Heart left ventricle (tissue), 16 donors: Measurements from ENCODE around the gene C10orf120. TPM values are rescaled to one million over a fixed set of nuclear protein-coding genes. Genes with fewer than 3 reads are reported as not detected.
A peak's percentile ranks its signal among the peaks of the same experiment; 100 is the strongest.

ENCODE experiments used
- ATAC-seq, 4 donors: fragments of 200-7000 bp; cut with Tn5 transposase; one replicate each; pipeline ENCODE4 v1.9.1; 2020 to 2022; ENCODE audit warnings: moderate library complexity in 4 of 4, mild to moderate bottlenecking in 3 of 4, moderate number of reproducible peaks in 1 of 4
- DNase-seq, 5 donors: peaks; one replicate each; pipeline ENCODE4 v3.0.0-alpha.2; 2020
- H3K27ac ChIP-seq, 12 donors: fragments of 200-600 bp; sonication (generic) in 4 of 12; one replicate each; pipeline versions ENCODE4 v1.5.0 to v1.8.0; 2016 to 2022; ENCODE audit warnings: mild to moderate bottlenecking in 2 of 12
- H3K27me3 ChIP-seq, 9 donors: fragments of 200-600 bp; sonication (generic) in 2 of 9; one replicate each; pipeline versions ENCODE4 v1.5.1 to v1.8.0; 2016 to 2022; ENCODE audit warnings: mild to moderate bottlenecking in 3 of 9
- H3K36me3 ChIP-seq, 9 donors: fragments of 200-600 bp; sonication (generic) in 2 of 9; one replicate each; pipeline versions ENCODE4 v1.5.0 to v1.8.0; 2018 to 2022; ENCODE audit warnings: mild to moderate bottlenecking in 2 of 9
- H3K4me1 ChIP-seq, 12 donors: fragments of 200-600 bp; sonication (generic) in 4 of 12; one replicate each; pipeline versions ENCODE4 v1.5.0 to v1.8.0; 2016 to 2022; ENCODE audit warnings: mild to moderate bottlenecking in 3 of 12
- H3K4me3 ChIP-seq, 12 donors: fragments of 200-600 bp; sonication (generic) in 4 of 12; one replicate each; pipeline versions ENCODE4 v1.5.0 to v1.8.0; 2017 to 2022; ENCODE audit warnings: mild to moderate bottlenecking in 9 of 12, moderate library complexity in 4 of 12
- H3K9me3 ChIP-seq, 12 donors: fragments of 200-600 bp; sonication (generic) in 4 of 12; one replicate each; pipeline versions ENCODE4 v1.5.0 to v1.8.0; 2016 to 2022; ENCODE audit warnings: mild to moderate bottlenecking in 1 of 12
- POLR2A ChIP-seq, 2 donors: fragments of 450-650 bp; IDR thresholded peaks; one replicate each; pipeline ENCODE4 v1.6.1; 2017; ENCODE audit warnings: antibody characterized with exemption in 2 of 2, mild to moderate bottlenecking in 2 of 2, moderate library complexity in 2 of 2
- WGBS, 4 donors: extraction: QIAGEN DNeasy Blood & Tissue Kit in 2 of 4; methylation state at CpG; one replicate each; pipeline versions ENCODE4 v1.1.5 to v1.1.7; 2013 to 2018; 5-methylcytosine and 5-hydroxymethylcytosine counted together
- intact Hi-C, 10 donors: fragments of 100-400 bp; cut with DNase I; formaldehyde crosslinking; loops; one replicate each; pipeline versions ENCODE4 v1.11.1 to v1.14.2; 2022
- polyA plus RNA-seq, 2 donors: library from polyadenylated mRNA; stranded (reverse); fragments of 200-250 nt; gene quantifications; one replicate each; pipeline ENCODE4 v1.2.3, GENCODE V29; 2013
- total RNA-seq, 9 donors: library from RNA; depleted of rRNA in 2 of 9; stranded (reverse); fragments of >200 nt in 2 of 9; fragmentation: NEBNext Ultra II Directional in 3 of 9; extraction: Animal tissue kit (Norgen Biotek cat#: 25700) in 3 of 9; gene quantifications; one replicate each; pipeline versions ENCODE4 v1.1.0 to v1.2.4, GENCODE V29; 2016 to 2023
- TF ChIP-seq, protein P1 (sequence below), 12 donors: fragments of 200-600 bp; sonication (generic) in 4 of 12; IDR thresholded peaks; one replicate each; pipeline versions ENCODE4 v1.5.0 to v1.8.0; 2018 to 2022; ENCODE audit warnings: antibody characterized with exemption in 12 of 12, mild to moderate bottlenecking in 5 of 12
- donor health status: ischemic (EF 13 %, LVEDD 7.1; RV severe dilation, severe dysfunction).
- donor health status: healthy with polysubstance abuse.
- donor health status: DM: no; HTN: yes; CAD: no.
- donor health status: DM: no; HTN: no; CAD: no.
- donor health status: ischemic (EF 25% LVEDD 6.9; RV normal size, moderate dysfunction).
- donor health status: ischemic (EF 25% LVEDD 5.7; RV mildly dilated, moderate dysfunction).
- donor health status: healthy.
- donor health status: DM: yes; HTN: yes; CAD: no.
- donor health status: ischemic (EF 35%, LVEDD 5.7; RV mildly dilated, moderate dysfunction).
- donor health status: nonischemic (EF 11% LVEDD 7.7; RV severe dilation, severe dysfunction).
- donor health status: DM: yes; HTN: yes; CAD: no.
- donor health status: PGD.
- donor health status: ischemic (EF 29% LVEDD 5.4; RV normal size, mild dysfunction).
- donor health status: nonischemic (EF 23%, LVEDD 6.1; RV moderate dilation, normal function).

Gene C10orf120
- total and polyA plus RNA-seq, 11 donors = not detected

- DNase-seq = no peak
- no peak for ATAC-seq
- Histone ChIP-seq H3K27ac (no peak overlapping the region), H3K36me3 (no peaks in the 10 kb centered on the region), H3K4me3 (no peak overlapping the region), H3K4me1 (no peaks in the 10 kb centered on the region), H3K27me3 (peaks cover 0 to 5% (median 0%) of the 10 kb centered on the region in 9 donors), H3K9me3 (no peaks in the 10 kb centered on the region)
- TF ChIP-seq, protein P1, sequence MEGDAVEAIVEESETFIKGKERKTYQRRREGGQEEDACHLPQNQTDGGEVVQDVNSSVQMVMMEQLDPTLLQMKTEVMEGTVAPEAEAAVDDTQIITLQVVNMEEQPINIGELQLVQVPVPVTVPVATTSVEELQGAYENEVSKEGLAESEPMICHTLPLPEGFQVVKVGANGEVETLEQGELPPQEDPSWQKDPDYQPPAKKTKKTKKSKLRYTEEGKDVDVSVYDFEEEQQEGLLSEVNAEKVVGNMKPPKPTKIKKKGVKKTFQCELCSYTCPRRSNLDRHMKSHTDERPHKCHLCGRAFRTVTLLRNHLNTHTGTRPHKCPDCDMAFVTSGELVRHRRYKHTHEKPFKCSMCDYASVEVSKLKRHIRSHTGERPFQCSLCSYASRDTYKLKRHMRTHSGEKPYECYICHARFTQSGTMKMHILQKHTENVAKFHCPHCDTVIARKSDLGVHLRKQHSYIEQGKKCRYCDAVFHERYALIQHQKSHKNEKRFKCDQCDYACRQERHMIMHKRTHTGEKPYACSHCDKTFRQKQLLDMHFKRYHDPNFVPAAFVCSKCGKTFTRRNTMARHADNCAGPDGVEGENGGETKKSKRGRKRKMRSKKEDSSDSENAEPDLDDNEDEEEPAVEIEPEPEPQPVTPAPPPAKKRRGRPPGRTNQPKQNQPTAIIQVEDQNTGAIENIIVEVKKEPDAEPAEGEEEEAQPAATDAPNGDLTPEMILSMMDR (IDR thresholded peaks at IDR 0.05) = no peak
- TF ChIP-seq POLR2A (IDR thresholded peaks at IDR 0.05) = no peak
- 50 to 67% (median 58%) methylated on average over 3 of the region's 3 CpGs for WGBS, 4 donors
- intact Hi-C loops = no loop called here
Measured at GRCh38 chr10:122657729-122658128, 41.9 kb downstream of the C10orf120 start.

- WGBS, 4 donors = 68 to 91% (median 80%) methylated on average over 3 to 4 of the region's 4 CpGs
- intact Hi-C loops = no loop called here
- Histone ChIP-seq H3K36me3 (no peaks in the 10 kb centered on the region), H3K27me3 (peaks cover 0 to 5% (median 0%) of the 10 kb centered on the region in 9 donors), H3K9me3 (no peaks in the 10 kb centered on the region), H3K4me1 (no peaks in the 10 kb centered on the region), H3K27ac (no peak overlapping the region), H3K4me3 (no peak overlapping the region)
- ATAC-seq = peak in 1 of 4 donors; percentile 22
- DNase-seq = no peak
- TF ChIP-seq, protein P1 (IDR thresholded peaks at IDR 0.05) = no peak
- TF ChIP-seq POLR2A (IDR thresholded peaks at IDR 0.05) = no peak
Measured at GRCh38 chr10:122657255-122657654, 42.4 kb downstream of the C10orf120 start.

DNA sequence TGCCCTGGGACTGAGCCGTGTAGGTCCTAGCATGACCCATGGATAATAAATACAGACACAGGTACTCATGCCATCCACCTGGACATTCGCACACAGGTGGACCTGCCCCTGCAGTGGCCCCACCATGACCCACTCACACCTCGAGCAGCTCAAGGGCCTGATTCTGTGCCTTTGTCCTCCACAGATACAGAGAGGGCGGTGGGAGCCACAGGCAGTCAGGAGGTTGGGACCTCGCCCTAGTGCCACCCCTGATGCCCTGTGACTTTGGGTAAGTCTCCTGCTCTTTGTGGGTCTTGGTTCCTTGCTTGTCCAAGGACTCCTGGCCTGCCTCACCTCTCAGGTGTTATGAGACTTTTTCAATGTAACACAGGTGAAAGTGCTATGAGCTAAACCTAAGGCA, 42.9 kb downstream of the C10orf120 start:
- no peaks in the 10 kb centered on the region for H3K36me3 ChIP-seq
- intact Hi-C loops = no loop called here

GRCh38 chr10:122656308-122656705, 43.3 kb downstream of the C10orf120 start:
- intact Hi-C loops = no loop called here
- Histone ChIP-seq H3K9me3 (no peaks in the 10 kb centered on the region), H3K36me3 (no peaks in the 10 kb centered on the region), H3K27ac (no peak overlapping the region), H3K27me3 (peaks cover 0 to 5% (median 0%) of the 10 kb centered on the region in 9 donors), H3K4me1 (no peaks in the 10 kb centered on the region), H3K4me3 (no peak overlapping the region)
- ATAC-seq (no peak), DNase-seq (no peak)
- no peak for TF ChIP-seq POLR2A (IDR thresholded peaks at IDR 0.05)
- TF ChIP-seq, protein P1 (IDR thresholded peaks at IDR 0.05) = no peak
- 76 to 91% (median 84%) methylated on average over 2 of the region's 2 CpGs for WGBS, 4 donors

More for the DNA sequence above, 42.9 kb downstream of the C10orf120 start:
- Histone ChIP-seq H3K4me3 (no peak overlapping the region), H3K27ac (no peak overlapping the region), H3K27me3 (peaks cover 0 to 5% (median 0%) of the 10 kb centered on the region in 9 donors), H3K4me1 (no peaks in the 10 kb centered on the region), H3K9me3 (no peaks in the 10 kb centered on the region)
- WGBS, 4 donors = 90 to 93% (median 92%) methylated on average over 5 of the region's 5 CpGs
- TF ChIP-seq POLR2A (IDR thresholded peaks at IDR 0.05) = no peak
- TF ChIP-seq, protein P1 (IDR thresholded peaks at IDR 0.05) = no peak
- ATAC-seq (no peak), DNase-seq (no peak)
